H1 (cell line): ENCODE measurements around the gene NME7. TPM values are rescaled to one million over a fixed set of nuclear protein-coding genes. Genes with fewer than 3 reads are reported as not detected.

Experiments used
- CTBP2 ChIP-seq: IDR thresholded peaks from 2 replicates; pipeline ENCODE4 v1.7.0; 2011; ENCODE audit warnings: borderline replicate concordance, mild to moderate bottlenecking, moderate library complexity, mixed read lengths, low read length; ENCODE audit not compliant: insufficient read depth, insufficient read length
- HDAC2 ChIP-seq, 2 experiments: fragments of 300-600 bp in 1 of 2; sonication (generic) in 1 of 2; IDR thresholded peaks; 2 replicates each; pipeline ENCODE4 v1.6.1; 2011 to 2012; ENCODE audit warnings: low read depth in 2 of 2, low read length in 2 of 2, mild to moderate bottlenecking in 2 of 2, moderate library complexity in 2 of 2, borderline replicate concordance in 1 of 2, inconsistent platforms in 1 of 2
- KDM1A ChIP-seq: fragments of 200-600, 300-600 bp; sonication (generic); IDR thresholded peaks from 2 replicates; pipeline ENCODE4 v1.7.1; 2016; ENCODE audit warnings: mild to moderate bottlenecking, low read length, borderline replicate concordance
- MAFK ChIP-seq: IDR thresholded peaks from 2 replicates; pipeline ENCODE4 v1.6.1; 2012; ENCODE audit warnings: low read depth, mild to moderate bottlenecking, improper control_type of control experiment, low read length
- TAF7 ChIP-seq: optimal IDR thresholded peaks from 2 replicates; pipeline ENCODE3; 2011; ENCODE audit warnings: low read depth, mild to moderate bottlenecking, inconsistent platforms, low read length, moderate library complexity, borderline replicate concordance
- TCF12 ChIP-seq: IDR thresholded peaks from 2 replicates; pipeline ENCODE4 v1.6.1; 2011; ENCODE audit warnings: low read depth, mild to moderate bottlenecking, low read length
- polyA plus RNA-seq, 7 experiments: library from polyadenylated mRNA; depleted of rRNA in 3 of 7; stranded (reverse) in 5 of 7; unstranded in 2 of 7; fragments of >200 nt in 5 of 7; fragments of 200-250 nt in 2 of 7; gene quantifications; 1 replicate in 5 of 7; 2 replicates in 1 of 7; 4 replicates in 1 of 7; pipeline versions ENCODE4 v1.2.1 to v1.2.3, GENCODE V29; 2011 to 2013; ENCODE audit warnings: missing spikeins in 2 of 7, mixed read lengths in 2 of 7
- total RNA-seq: library from RNA; stranded (reverse); fragmentation: NEBNext Ultra II Directional; extraction: Animal tissue kit (Norgen Biotek cat#: 25700); gene quantifications from 2 replicates; pipeline ENCODE4 v1.2.1, GENCODE V29; 2021
- TF ChIP-seq, protein P1 (sequence below), 3 experiments: IDR thresholded peaks; 1 replicate in 2 of 3; 2 replicates in 1 of 3; pipeline versions ENCODE4 v1.5.1 to v1.6.1; 2011; ENCODE audit warnings: low read length in 3 of 3, mild to moderate bottlenecking in 3 of 3, inconsistent platforms in 2 of 3, low read depth in 1 of 3, moderate library complexity in 1 of 3; ENCODE audit not compliant: insufficient read depth in 1 of 3; ENCODE audit errors: control extremely low read depth in 1 of 3
- TF ChIP-seq, protein P2 (sequence below): IDR thresholded peaks from 2 replicates; pipeline ENCODE4 v1.6.1; 2012; ENCODE audit warnings: inconsistent platforms
- TF ChIP-seq, protein P3 (sequence below): IDR thresholded peaks from 2 replicates; pipeline ENCODE4 v1.6.1; 2012; ENCODE audit warnings: inconsistent platforms

The NME7 gene
- total and polyA plus RNA-seq, 2 of the 8 experiments (the other 6 are each of a cell fraction or from before 2014, with no cell fraction given), result 11.6 to 28.5 TPM

GRCh38 chr1:169202791-169203665, 164.6 kb downstream of the NME7 start (continued):
- TF ChIP-seq, protein P1, sequence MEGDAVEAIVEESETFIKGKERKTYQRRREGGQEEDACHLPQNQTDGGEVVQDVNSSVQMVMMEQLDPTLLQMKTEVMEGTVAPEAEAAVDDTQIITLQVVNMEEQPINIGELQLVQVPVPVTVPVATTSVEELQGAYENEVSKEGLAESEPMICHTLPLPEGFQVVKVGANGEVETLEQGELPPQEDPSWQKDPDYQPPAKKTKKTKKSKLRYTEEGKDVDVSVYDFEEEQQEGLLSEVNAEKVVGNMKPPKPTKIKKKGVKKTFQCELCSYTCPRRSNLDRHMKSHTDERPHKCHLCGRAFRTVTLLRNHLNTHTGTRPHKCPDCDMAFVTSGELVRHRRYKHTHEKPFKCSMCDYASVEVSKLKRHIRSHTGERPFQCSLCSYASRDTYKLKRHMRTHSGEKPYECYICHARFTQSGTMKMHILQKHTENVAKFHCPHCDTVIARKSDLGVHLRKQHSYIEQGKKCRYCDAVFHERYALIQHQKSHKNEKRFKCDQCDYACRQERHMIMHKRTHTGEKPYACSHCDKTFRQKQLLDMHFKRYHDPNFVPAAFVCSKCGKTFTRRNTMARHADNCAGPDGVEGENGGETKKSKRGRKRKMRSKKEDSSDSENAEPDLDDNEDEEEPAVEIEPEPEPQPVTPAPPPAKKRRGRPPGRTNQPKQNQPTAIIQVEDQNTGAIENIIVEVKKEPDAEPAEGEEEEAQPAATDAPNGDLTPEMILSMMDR (IDR thresholded peaks at IDR 0.05; ENCODE audit: control extremely low read depth in 1 of 3, insufficient read depth in 1 of 3, low read depth in 1 of 3, low read length in 3 of 3), result no peak
- TF ChIP-seq TCF12, result no peak
- no peak for TF ChIP-seq HDAC2 (IDR thresholded peaks at IDR 0.05; ENCODE audit: borderline replicate concordance in 1 of 2, low read depth in 2 of 2, low read length in 2 of 2)
- TF ChIP-seq MAFK, result no peak
- TF ChIP-seq, protein P2, sequence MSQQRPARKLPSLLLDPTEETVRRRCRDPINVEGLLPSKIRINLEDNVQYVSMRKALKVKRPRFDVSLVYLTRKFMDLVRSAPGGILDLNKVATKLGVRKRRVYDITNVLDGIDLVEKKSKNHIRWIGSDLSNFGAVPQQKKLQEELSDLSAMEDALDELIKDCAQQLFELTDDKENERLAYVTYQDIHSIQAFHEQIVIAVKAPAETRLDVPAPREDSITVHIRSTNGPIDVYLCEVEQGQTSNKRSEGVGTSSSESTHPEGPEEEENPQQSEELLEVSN, result no peak
- no peak for TF ChIP-seq TAF7
- TF ChIP-seq CTBP2, result no peak
- TF ChIP-seq, protein P3, sequence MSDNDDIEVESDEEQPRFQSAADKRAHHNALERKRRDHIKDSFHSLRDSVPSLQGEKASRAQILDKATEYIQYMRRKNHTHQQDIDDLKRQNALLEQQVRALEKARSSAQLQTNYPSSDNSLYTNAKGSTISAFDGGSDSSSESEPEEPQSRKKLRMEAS, result no peak
- no peak for TF ChIP-seq KDM1A
